HepG2 (cell line): ENCODE results near the gene NFXL1. TPM values are rescaled to one million over a fixed set of nuclear protein-coding genes. Genes with fewer than 3 reads are reported as not detected.

Source experiments
- CHCHD3 ChIP-seq: sonication (generic); formaldehyde crosslinking; IDR thresholded peaks from 2 replicates; pipeline ENCODE4 v1.8.0; 2022; ENCODE audit warnings: mild to moderate bottlenecking, missing genetic modification reagents, moderate library complexity
- DMAP1 ChIP-seq: IDR thresholded peaks from 2 replicates; pipeline ENCODE4 v1.6.1; 2016
- FOXO1 ChIP-seq: sonication (generic); formaldehyde crosslinking; IDR thresholded peaks from 2 replicates; pipeline ENCODE4 v1.4.0; 2020; ENCODE audit warnings: missing genetic modification reagents
- JUND ChIP-seq: sonication (generic); formaldehyde crosslinking; IDR thresholded peaks from 2 replicates; pipeline ENCODE4 v1.8.0; 2022; ENCODE audit warnings: mild to moderate bottlenecking, missing genetic modification reagents
- KDM2A ChIP-seq: sonication (generic); formaldehyde crosslinking; IDR thresholded peaks from 2 replicates; pipeline ENCODE4 v1.4.0; 2020; ENCODE audit warnings: low read depth, missing genetic modification reagents, borderline replicate concordance
- MEF2D ChIP-seq: sonication (generic); formaldehyde crosslinking; IDR thresholded peaks from 2 replicates; pipeline ENCODE4 v1.5.1; 2020; ENCODE audit warnings: mild to moderate bottlenecking, missing genetic modification reagents
- PHF8 ChIP-seq: sonication (generic); formaldehyde crosslinking; IDR thresholded peaks from 2 replicates; pipeline ENCODE4 v1.5.0; 2020; ENCODE audit warnings: missing genetic modification reagents
- SIX1 ChIP-seq: sonication (generic); formaldehyde crosslinking; IDR thresholded peaks from 2 replicates; pipeline ENCODE4 v1.4.0; 2020; ENCODE audit warnings: missing genetic modification reagents, borderline replicate concordance
- SKI ChIP-seq: fragments of 450-650 bp; IDR thresholded peaks from one replicate; pipeline ENCODE4 v1.6.1; 2018; ENCODE audit warnings: mild to moderate bottlenecking; ENCODE audit not compliant: partially characterized antibody
- SRF ChIP-seq: IDR thresholded peaks from 2 replicates; pipeline ENCODE4 v1.6.1; 2011; ENCODE audit warnings: mild to moderate bottlenecking, low read depth, low read length, moderate library complexity
- SRSF1 ChIP-seq: fragments of 200-400 bp; formaldehyde crosslinking; optimal IDR thresholded peaks from 2 replicates; pipeline ENCODE3; 2017; ENCODE audit warnings: mild to moderate bottlenecking, low read depth, low read length, moderate library complexity
- TCF12 ChIP-seq, 2 experiments: fragments of 450-650 bp in 1 of 2; sonication (generic) in 1 of 2; formaldehyde crosslinking in 1 of 2; IDR thresholded peaks; 2 replicates each; pipeline versions ENCODE4 v1.6.1 to v1.8.0; 2017 to 2022; ENCODE audit warnings: antibody characterized with exemption in 1 of 2, mild to moderate bottlenecking in 1 of 2, missing genetic modification reagents in 1 of 2, moderate library complexity in 1 of 2
- ZKSCAN8 ChIP-seq: IDR thresholded peaks from 2 replicates; pipeline ENCODE4 v1.6.1; 2016; ENCODE audit warnings: borderline replicate concordance, missing genetic modification reagents, missing compliant biosample characterization
- ZNF180 ChIP-seq: sonication (generic); formaldehyde crosslinking; IDR thresholded peaks from 2 replicates; pipeline ENCODE4 v1.4.0; 2020; ENCODE audit warnings: low read depth, missing genetic modification reagents, borderline replicate concordance
- polyA plus RNA-seq, 8 experiments: library from polyadenylated mRNA; depleted of rRNA in 3 of 8; stranded (reverse) in 7 of 8; unstranded in 1 of 8; fragments of >200 nt; fragmentation: Illumina TruSeq in 4 of 8; extraction: Trizol in 4 of 8; gene quantifications; 2 replicates each; pipeline versions ENCODE4 v1.2.1 to v1.2.3, GENCODE V29; 2011 to 2016; ENCODE audit warnings: low read depth in 4 of 8, missing spikeins in 1 of 8, mixed read lengths in 1 of 8; ENCODE audit not compliant: insufficient read depth in 1 of 8
- total RNA-seq, 5 experiments: library from RNA; depleted of rRNA; stranded (reverse); fragments of >200 nt; fragmentation: Illumina TruSeq; extraction: Trizol; gene quantifications; 2 replicates each; pipeline ENCODE4 v1.2.3, GENCODE V29; 2016; ENCODE audit warnings: low read depth in 1 of 5
- TF ChIP-seq, protein P1 (sequence below), 2 experiments: fragments of 450-650 bp in 1 of 2; sonication (generic) in 1 of 2; formaldehyde crosslinking in 1 of 2; IDR thresholded peaks; 2 replicates each; pipeline versions ENCODE4 v1.6.1 to v1.8.0; 2016 to 2022; ENCODE audit warnings: antibody characterized with exemption in 1 of 2, mild to moderate bottlenecking in 1 of 2, missing genetic modification reagents in 1 of 2
- TF ChIP-seq, protein P2 (sequence below): IDR thresholded peaks from 2 replicates; pipeline ENCODE4 v1.6.1; 2012; ENCODE audit warnings: inconsistent platforms
- TF ChIP-seq, protein P3 (sequence below): sonication (generic); formaldehyde crosslinking; IDR thresholded peaks from 2 replicates; pipeline ENCODE4 v1.4.0; 2020; ENCODE audit warnings: missing genetic modification reagents

Gene NFXL1
- total and polyA plus RNA-seq, 2 of the 13 experiments (the other 11 are each of a cell fraction or from before 2014, with no cell fraction given) = 12.0 to 18.6 TPM

DNA sequence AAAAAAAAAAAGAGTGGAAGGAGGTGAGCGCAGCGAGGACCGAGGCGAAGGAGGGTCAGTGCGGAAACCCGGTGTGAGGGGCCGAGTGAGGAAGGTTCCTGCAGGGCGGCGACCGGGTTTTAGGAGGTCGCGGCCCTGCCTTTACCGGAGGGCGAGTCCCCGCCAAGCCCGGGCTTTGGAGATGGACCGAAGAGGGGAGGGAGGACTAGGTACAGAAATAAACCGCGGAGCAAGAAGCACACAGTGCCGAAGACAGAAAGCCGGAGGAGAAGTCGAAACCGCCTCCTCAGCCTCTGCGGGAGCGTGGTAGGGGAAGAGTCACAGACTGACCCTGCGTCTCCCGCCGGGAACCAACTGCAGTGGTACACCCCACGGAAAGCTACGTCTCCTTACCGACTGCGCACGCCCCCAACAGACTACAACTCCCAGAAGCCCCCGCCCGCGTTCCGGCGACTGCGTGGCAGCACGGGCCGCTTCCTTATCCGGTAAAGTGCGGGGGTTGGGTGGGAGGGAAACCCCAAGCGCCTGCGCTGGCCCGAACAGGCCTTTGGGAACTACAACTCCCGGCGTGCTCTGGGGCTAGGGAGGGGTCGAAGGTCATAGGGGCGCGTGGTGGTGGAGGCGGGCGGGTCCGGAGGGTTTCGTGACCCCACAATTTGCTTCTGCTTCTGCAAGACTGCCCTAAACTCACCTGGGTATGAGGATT lies at the start of gene NFXL1 (continued):
- TF ChIP-seq, protein P1, sequence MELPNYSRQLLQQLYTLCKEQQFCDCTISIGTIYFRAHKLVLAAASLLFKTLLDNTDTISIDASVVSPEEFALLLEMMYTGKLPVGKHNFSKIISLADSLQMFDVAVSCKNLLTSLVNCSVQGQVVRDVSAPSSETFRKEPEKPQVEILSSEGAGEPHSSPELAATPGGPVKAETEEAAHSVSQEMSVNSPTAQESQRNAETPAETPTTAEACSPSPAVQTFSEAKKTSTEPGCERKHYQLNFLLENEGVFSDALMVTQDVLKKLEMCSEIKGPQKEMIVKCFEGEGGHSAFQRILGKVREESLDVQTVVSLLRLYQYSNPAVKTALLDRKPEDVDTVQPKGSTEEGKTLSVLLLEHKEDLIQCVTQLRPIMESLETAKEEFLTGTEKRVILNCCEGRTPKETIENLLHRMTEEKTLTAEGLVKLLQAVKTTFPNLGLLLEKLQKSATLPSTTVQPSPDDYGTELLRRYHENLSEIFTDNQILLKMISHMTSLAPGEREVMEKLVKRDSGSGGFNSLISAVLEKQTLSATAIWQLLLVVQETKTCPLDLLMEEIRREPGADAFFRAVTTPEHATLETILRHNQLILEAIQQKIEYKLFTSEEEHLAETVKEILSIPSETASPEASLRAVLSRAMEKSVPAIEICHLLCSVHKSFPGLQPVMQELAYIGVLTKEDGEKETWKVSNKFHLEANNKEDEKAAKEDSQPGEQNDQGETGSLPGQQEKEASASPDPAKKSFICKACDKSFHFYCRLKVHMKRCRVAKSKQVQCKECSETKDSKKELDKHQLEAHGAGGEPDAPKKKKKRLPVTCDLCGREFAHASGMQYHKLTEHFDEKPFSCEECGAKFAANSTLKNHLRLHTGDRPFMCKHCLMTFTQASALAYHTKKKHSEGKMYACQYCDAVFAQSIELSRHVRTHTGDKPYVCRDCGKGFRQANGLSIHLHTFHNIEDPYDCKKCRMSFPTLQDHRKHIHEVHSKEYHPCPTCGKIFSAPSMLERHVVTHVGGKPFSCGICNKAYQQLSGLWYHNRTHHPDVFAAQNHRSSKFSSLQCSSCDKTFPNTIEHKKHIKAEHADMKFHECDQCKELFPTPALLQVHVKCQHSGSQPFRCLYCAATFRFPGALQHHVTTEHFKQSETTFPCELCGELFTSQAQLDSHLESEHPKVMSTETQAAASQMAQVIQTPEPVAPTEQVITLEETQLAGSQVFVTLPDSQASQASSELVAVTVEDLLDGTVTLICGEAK (IDR thresholded peaks at IDR 0.05) = 0 out of 2 replicates have a peak, but pooled peaks have one; percentile 23
- TF ChIP-seq, protein P1 (CRISPR knock-in tag; IDR thresholded peaks at IDR 0.05) = no peak; the same call in 1 of the 2 replicates
- TF ChIP-seq SRF (peak; percentile 94), TCF12 (IDR thresholded peaks at IDR 0.05) (no peak), TCF12 (CRISPR knock-in tag; IDR thresholded peaks at IDR 0.05) (0 out of 2 replicates have a peak, but pooled peaks have one; percentile 49), PHF8 (CRISPR knock-in tag) (peak; percentile 95), SIX1 (CRISPR knock-in tag) (no peak), SKI (peak; percentile 41), KDM2A (CRISPR knock-in tag) (0 out of 2 replicates have a peak, but pooled peaks have one; percentile 61), DMAP1 (CRISPR knock-in tag) (peak; percentile 76; the same call in 1 of the 2 replicates), FOXO1 (CRISPR knock-in tag) (0 out of 2 replicates have a peak, but pooled peaks have one; percentile 16), MEF2D (CRISPR knock-in tag) (peak; percentile 55; the same call in 1 of the 2 replicates), SRSF1 (peak; percentile 75), ZNF180 (CRISPR knock-in tag) (no peak), JUND (CRISPR knock-in tag) (no peak), CHCHD3 (CRISPR knock-in tag) (0 out of 2 replicates have a peak, but pooled peaks have one; percentile 66), ZKSCAN8 (CRISPR knock-in tag) (peak; percentile 29; the same call in 1 of the 2 replicates)
- TF ChIP-seq, protein P2, sequence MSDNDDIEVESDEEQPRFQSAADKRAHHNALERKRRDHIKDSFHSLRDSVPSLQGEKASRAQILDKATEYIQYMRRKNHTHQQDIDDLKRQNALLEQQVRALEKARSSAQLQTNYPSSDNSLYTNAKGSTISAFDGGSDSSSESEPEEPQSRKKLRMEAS = peak; percentile 90
- TF ChIP-seq, protein P3, sequence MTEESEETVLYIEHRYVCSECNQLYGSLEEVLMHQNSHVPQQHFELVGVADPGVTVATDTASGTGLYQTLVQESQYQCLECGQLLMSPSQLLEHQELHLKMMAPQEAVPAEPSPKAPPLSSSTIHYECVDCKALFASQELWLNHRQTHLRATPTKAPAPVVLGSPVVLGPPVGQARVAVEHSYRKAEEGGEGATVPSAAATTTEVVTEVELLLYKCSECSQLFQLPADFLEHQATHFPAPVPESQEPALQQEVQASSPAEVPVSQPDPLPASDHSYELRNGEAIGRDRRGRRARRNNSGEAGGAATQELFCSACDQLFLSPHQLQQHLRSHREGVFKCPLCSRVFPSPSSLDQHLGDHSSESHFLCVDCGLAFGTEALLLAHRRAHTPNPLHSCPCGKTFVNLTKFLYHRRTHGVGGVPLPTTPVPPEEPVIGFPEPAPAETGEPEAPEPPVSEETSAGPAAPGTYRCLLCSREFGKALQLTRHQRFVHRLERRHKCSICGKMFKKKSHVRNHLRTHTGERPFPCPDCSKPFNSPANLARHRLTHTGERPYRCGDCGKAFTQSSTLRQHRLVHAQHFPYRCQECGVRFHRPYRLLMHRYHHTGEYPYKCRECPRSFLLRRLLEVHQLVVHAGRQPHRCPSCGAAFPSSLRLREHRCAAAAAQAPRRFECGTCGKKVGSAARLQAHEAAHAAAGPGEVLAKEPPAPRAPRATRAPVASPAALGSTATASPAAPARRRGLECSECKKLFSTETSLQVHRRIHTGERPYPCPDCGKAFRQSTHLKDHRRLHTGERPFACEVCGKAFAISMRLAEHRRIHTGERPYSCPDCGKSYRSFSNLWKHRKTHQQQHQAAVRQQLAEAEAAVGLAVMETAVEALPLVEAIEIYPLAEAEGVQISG (CRISPR knock-in tag) = peak; percentile 87
